Kidney glomerular epithelial cell (primary cell): ENCODE data around the gene OR2K2.
"Not testable (repeated sequence)": the region's sequence is repeated elsewhere in the genome, so short reads cannot be mapped to it uniquely, and the experiment has no call there.

ENCODE experiments used
- DNase-seq: peaks from one replicate; lab custom pipeline; 2025; lab: John Stamatoyannopoulos, UW

OR2K2 gene, protein sequence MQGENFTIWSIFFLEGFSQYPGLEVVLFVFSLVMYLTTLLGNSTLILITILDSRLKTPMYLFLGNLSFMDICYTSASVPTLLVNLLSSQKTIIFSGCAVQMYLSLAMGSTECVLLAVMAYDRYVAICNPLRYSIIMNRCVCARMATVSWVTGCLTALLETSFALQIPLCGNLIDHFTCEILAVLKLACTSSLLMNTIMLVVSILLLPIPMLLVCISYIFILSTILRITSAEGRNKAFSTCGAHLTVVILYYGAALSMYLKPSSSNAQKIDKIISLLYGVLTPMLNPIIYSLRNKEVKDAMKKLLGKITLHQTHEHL

DNA sequence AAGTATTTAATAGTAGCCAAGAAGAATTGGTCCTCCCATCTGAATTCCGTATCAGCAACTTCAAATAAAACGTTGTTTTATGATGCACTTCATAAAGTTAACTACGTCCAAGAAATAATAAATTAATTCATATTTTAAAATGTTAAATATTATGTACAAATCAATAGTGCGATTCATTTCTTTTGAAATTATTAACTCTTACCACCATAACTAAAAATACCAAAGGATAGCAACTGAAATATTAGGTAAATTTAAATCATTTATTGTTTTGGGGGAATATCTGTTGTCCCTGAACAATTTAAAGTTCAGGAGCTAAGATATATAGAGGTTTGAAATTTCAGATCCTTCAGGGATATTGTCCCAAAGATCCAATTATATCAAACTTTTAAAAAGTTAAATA lies at the start of gene OR2K2:
TSS of gene OR2K2 (minus strand) at position 101 of the 400 bp plus-strand sequence. CDS start 1,791 bp downstream, outside the sequence.
- no peak for DNase-seq

DNA sequence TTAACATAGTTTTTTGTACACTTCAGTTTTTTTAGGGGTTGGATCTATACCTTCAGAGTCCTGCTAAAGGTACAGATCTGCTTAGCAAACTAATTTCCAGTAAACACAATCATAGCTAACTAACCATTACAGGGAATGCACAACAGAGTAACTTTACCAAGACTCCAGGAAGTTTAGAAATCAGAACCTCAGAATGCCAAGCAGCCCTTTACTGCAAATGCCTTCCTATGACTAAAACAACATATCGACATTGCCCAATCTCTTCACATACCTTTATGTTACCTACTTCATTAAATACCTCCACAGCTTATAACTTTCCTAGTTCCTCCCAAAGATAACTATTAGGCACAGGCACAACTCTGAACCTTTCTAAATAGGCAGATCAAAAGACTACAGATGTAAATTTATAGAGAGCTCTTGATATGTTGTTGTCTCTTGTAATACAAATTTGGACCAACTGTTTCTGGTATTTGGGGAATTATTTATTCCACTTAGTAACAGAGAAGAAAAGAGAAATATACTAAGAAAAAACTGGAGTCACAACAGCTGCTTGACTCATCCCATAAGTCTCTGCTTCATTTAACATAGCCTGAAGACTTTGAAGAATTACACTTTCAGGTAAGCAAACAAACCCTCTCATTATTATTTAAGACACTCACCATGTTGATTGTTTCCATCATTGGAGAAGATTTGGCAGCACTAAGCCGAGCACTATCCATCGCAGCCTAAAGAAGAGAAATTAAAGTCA lies 46.0 kb upstream of the OR2K2 start:
- peak; percentile 11 for DNase-seq

DNA sequence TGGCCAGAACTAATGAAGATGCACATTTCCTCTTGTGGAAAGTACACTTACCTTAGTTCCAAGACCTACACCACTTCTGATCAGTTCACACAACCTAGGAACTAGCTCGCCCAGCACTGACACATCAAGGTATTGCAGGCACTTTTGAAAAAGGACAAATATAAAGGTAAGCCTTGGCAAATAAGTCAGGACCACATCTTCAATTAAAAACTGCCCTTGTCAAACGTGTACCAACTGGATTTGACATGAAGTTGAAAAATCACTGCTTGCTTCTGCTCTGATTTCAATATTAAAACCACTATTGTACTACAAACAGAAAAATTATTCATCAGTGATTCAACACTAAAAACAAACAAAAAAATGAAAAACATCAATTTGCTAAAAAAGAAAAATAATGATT lies 45.0 kb upstream of the OR2K2 start:
- no peak for DNase-seq

DNA sequence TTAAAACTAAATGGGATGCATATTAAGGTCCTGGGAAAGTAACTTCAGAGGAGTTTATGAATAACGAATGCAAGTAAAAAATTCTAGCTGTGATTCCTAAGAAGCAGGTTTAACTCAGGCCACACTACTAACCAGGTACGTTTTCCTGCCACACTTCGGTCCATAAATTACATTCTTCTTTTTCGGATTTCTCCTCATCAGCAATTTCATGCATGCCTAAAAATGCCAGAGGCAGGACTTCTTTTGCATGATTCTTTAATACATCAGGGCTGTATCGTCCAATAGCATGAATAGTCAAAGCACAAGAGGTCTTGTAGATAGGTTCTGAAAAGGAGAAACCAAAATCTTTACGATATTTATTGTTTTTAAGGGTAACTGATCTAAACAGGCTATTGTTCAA lies 42.3 kb upstream of the OR2K2 start:
- DNase-seq: no peak

DNA sequence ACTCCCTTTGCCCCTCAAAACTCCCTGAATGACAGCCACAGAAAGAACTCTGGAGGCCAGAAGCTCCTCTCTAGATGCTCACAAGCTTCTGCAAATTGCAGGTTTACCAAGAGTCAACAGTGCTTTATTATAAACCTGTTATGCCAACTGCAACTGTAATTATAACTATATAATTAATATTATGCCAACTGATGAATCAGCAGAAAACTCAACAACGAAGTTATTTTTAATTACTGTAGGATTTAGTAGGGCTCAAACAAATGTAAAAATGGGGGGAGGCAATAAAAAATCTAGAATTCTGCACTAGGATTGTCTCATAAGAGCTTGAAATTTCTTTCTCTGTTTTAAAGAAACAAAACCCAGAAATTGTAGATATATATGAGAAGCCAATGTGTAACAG lies 37.0 kb upstream of the OR2K2 start:
- DNase-seq: no peak

DNA sequence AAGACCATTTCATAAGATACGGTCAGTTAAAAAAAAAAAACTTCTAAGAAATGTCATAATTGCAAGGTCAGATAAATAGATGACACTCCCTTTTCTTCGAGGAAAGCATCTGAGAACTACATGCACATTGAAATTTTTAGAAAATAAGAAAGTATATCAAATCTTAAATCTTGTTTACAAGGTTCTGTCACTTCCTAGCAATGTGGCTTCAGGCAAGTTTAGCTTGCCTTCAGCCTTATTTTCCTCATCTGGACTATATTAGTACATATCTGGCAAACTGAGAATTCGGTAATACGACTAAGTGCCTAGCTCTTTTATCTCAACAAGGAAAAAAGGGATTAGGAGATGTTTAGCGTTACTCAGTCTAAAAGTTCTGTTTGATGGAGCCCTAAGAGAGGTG lies 32.5 kb upstream of the OR2K2 start:
- no peak for DNase-seq

DNA sequence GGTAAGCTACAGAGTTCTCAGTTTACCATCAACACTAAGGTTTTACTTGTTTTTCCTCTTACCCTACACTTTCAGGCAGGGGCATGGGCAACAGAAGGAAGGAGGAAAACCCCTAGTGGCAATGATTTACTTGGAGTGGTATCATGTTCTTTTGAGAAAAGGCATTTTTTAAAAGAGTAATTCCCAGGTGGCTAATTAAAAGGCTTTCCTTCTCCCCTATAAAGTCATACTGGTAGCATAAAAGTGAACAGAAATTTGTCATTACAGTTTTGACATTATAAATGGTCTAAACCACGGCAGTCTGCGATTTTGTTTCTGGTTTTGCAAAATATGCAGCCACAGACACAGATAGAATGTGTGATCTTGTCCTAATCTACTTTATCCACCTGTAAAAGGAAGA lies 30.9 kb upstream of the OR2K2 start:
- DNase-seq: no peak

DNA sequence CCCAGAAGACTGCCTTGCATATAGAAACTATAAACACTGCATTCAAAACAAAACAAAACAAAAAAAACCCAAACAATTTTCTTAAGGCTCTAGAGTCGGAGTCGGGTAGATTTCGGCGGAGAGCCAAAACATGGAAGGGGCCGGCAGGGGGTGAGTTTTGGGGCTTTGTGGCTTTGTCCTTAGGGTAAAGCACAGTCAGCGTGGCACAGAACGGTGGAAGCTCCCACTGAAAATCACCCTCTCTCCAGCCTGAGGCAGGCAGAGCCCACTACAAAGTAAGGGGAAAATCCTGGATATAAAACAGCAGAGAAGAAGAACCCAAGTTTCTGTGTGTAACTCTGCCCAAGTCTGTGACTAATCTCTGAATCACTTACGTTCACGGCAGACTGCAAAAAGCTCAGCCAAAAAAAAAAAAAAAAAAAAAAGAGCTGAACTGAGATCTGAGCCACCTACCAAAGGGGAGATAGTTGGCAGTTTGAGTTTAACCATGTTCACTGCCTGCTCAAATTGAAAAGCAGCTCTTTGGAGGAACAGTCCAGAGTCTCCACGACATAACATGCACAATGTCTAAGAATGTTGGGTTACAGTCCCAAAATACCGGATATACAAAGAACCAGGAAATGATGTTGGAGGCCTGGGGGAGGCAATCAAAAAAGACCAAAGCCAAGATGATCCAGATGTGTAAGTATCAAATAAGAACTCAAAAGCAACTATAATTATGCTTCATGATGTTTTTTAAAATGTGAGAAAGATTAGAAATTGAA lies 26.6 kb upstream of the OR2K2 start:
- DNase-seq: peak; percentile 60

DNA sequence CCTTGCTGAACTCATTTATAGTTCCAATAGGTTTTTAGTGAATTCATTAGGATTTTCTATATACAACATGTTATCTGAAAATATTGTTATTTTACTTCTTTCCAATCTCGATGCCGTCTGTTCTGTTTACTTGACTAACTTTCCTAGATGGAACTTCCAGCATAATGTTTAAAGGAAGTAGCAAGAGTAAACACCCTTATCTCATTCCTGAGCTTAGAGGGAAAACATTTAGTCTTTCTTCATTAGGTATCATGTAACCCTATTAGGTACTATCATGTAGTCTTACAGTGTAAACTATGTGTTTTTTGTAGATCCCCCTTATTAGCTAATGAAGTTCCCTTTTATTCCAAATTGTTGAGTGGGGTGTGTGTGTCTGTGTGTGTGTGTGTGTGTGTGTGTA lies 22.5 kb upstream of the OR2K2 start:
- DNase-seq: no peak

DNA sequence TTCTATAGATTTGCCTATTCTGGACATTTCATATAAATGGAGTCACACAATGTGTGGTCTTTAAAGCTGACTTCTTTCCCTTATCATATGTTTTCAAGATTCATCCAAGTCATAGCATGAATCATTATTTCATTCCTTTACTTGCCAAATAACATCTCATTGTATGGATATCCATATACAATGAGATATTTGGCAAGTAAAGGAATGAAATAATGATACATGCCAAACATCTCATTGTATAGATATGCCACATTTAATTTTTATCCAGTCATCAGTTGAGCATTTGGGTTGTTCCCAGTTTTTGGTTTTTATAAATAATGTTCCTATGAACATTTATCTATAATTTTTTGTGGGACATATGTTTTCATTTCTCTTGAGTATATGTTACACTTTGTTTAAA lies 20.5 kb upstream of the OR2K2 start:
- DNase-seq: no peak

DNA sequence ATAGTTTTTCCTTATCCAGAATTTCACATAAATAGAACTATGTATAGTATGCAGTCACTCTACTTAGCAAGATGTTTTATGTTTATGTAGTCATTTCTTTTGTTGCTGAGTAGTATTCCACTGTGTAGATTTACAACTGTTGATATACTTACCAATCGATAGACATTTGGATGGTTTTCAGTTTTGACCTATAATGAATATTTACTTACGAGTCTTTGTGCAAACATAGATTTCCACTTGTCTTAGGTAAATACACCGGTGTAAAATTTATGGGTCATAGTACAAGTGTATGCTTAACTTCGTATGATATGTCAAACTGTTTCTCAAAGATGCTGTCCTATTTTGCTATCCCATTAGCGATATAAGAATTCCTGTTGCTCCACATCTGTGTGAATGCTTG lies 19.7 kb upstream of the OR2K2 start:
- DNase-seq: no peak

DNA sequence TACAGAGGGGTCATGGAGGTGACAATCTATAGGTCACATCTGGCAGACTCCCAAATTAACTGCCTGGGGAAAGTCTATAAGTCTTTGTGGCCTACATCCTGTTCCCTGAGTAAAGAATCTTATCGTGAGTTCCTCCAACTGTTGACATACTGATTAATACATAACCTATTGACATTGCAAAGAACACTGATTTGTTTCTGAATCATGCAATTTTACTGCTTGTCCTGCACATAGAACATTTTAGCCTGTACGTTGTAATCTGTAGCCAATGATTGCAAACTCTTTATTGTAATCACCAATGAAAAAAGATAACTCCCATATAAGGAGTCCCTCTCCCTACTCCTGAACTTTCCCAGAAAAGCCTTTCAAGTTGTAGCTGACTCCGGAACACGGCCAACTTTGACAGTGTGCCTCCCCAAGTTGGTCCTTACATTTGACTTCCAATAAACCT lies 18.8 kb upstream of the OR2K2 start:
- peak; percentile 81 for DNase-seq

DNA sequence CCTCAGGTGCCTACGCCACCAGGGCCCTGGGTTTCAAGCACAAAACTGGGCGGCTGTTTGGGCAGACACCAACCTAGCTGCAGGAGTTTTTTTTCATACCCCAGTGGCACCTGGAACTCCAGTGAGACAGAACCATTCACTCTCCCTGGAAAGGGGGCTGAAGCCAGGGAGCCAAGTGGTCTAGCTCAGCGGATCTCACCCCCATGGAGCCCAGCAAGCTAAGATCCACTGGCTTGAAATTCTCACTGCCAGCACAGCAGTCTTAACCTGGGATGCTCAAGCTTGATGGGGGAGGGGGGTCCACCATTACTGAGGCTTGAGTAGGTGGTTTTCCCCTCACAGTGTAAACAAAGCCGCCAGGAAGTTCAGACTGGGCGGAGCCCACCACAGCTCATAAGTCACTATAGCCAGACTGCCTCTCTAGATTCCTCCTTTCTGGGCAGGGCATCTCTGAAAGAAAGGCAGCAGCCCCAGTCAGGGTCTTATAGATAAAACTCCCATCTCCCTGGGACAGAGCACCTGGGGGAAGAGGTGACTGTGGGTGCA lies 4.4 kb upstream of the OR2K2 start:
- not testable (repeated sequence) for DNase-seq

DNA sequence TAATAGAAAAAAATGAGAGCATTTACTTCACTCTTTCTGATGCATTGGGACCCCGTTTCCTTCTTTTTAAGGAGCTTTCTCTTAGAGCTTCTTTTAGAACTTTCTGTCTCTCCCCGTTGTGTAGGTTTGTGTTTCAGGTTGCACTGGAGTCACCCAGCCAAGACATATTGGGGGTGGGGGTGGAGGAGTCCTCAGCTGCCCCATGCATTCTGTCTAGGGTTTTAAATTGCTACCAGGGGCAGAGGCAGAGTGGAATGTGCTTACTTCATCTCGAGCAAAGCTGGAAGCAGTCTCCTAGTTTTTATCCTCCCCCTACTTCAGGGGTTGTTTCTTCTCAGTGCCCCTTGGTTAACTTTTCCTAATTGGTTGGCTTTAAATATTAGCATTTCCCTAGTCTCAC lies 9.4 kb downstream of the OR2K2 start:
- DNase-seq: no peak

DNA sequence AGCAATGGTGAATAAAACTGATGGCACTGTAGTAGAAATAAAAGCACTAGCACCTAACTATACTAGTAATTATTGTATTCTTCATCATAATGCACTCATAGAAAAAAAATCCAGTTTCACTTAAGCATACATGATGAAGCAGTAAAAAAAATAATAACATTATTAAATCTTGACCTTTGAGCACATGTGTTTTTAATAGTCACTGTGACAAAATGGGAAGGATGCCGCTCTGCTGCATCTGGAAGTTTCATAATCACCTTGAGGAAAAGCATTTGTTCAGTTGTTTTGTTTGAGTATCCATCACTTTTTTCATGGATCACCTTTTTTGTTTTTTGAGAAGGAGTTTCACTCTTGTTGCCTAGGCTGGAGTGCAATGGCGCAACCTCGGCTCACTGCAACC lies 13.2 kb downstream of the OR2K2 start:
- no peak for DNase-seq

DNA sequence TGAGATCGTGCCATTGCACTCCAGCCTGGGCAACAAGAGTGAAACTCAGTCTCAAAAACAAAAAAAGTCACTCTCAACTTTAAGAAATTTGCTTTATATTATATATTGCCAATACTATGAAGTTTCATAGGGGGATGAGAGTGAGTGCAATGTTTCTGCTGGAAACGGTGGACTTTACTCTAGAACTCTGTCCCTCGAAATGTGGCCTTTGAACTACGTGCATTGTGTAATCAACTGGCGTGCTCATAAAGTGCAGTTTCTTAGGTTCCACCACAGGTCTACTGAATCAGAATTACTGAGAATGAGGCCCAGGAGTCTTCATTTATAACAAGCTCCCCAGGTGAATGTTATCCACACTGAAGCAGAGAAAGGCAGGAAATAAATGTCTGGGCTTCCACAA lies 24.1 kb downstream of the OR2K2 start:
- no peak for DNase-seq

DNA sequence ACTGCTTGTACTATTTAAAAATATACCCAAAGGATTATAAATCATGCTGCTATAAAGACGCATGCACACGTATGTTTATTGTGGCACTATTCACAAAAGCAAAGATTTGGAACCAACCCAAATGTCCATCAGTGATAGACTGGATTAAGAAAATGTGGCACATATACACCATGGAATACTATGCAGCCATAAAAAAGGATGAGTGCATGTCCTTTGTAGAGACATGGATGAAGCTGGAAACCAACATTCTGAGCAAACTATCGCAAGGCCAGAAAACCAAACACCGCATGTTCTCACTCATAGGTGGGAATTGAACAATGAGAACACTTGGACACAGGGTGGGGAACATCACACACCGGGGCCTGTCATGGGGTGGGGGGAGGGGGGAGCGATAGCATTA lies 26.0 kb downstream of the OR2K2 start:
- DNase-seq: not testable (repeated sequence)

DNA sequence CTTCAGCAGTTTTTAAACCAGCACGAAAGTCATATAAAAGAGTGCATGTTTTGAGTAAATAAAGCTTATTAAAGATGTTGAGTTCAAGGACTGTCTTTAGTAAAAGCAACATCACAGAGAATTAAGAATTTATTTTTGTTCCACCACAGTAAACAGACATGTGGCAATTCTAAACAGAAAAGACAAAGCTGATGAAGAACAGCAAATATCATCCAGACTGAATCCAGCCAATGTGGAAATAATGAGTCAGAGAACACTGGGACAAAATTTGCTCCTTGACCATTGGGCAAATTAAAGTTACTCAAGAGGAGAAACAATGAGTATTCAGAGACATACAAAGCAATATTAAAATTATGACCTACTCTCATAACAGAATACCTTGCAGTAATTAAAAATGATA lies 28.8 kb downstream of the OR2K2 start:
- no peak for DNase-seq

DNA sequence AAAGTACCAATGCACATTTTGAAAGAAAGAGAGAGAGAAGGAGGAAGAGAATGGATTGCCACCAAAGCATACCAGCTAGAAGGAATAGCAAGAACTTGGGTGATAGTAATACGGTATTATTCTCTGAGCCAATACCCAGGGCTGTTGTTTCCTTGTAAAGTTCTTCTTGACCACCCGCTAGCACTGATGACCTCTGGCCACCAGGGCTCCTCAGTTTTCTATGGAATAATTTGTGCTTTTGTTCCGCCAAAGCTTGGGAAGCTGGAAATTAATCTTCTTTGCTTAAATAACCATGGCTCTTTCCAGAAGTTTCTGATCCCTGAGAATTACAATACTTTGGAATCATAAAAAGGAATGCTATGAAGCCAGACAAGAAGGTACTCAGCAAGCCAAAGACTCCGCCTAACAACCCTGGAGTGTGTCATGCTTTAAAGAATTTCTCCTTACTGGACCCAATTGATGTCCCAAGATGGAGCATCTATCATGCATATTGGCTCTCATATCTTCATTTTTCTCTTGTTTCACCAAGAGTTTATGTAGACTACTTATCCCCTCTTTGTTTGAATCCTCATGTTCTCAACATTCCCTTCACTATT lies 29.8 kb downstream of the OR2K2 start:
- DNase-seq: no peak

DNA sequence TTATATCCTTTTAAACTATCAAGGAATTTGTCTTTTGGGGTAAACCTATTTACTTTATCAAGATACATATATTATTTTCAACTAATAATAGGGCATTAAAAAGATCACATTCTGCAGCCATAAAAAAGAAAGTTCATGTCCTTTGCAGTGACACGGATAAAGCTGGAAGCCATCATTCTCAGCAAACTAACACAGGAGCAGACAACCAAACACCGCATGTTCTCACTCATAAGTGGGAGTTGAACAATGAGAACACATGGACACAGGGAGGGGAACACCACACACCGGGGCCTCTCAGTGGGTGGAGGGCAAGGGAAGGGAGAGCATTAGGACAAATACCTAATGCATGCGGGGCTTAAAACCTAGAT lies 30.4 kb downstream of the OR2K2 start:
- not testable (repeated sequence) for DNase-seq

DNA sequence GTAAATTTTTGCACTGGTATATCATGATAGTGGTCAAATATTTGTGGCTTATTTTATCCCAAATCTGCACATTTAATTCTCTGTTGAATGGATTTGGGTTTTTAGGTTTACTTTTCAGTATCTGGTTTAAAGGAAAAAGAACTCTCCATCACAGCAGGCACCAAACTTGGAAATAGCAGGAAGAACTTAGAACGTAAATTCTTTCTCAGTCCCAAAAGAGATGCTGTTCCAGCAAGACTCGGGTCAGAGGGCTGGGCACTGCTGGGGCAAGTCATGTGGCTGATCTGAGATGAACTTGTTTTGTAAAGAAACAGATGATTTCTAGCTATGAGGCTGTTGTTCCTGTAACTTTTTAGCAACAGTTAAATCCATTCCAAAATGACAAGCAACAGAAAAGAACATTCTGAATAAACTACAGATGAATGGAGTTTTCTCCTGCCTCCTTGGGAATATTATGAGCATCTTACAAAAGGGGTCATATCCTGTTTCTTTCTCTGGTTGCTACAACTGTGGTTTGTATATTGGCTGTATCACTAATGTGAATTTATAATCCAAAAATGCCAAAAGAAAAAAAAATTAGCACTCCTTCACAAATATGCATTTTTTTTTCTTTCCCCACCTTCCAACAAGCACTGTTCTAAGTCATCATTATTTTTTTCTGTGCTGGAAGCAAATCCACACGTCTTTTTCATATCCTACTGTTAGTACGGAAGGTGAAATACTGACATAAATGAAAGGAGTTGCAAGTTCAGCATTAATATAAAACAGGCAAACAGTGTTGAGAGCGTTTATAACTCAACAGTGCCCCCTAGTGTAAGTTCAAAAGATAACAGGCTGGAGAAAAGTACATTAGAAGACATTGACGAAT lies 31.1 kb downstream of the OR2K2 start:
- peak; percentile 83 for DNase-seq
